ENCODE measurements around the gene NUMBL. TPM values are rescaled to one million over a fixed set of nuclear protein-coding genes. Genes with fewer than 3 reads are reported as not detected.
A peak's percentile ranks its signal among the peaks of the same experiment; 100 is the strongest.
"Not testable (repeated sequence)": the region's sequence is repeated elsewhere in the genome, so short reads cannot be mapped to it uniquely, and the experiment has no call there.

The NUMBL gene
- total RNA-seq, 2 experiments from 2014 or later: 6.2 to 9.2 TPM

DNA sequence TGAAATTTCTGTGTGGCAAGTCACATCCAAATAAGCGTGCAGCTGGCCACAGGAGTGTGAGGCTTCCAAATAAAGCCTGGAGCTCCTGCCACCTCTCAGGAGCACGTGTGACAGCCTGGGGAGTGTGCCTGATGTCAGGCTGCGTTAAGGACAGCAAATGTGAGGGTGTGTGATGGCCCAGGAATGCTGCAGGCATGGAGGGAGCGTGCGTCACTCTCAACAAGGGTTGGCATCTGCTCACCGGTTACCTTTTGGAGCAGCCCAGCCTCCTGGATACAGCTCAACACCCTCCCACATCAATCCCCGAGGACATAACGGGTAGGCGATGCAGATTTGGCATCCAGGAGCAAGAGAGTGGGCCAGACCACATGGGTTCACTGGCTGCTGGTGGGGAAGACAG lies 19.0 kb downstream of the NUMBL start:
- peaks cover 4% of the 10 kb centered on the region for H3K9me3 Mint-ChIP-seq
- DNase-seq: no peak
- no peak overlapping the region for H3K27ac Mint-ChIP-seq
- H3K4me3 Mint-ChIP-seq: no peak overlapping the region
- H3K27me3 Mint-ChIP-seq (ENCODE audit: low read depth): no peaks in the 10 kb centered on the region
- peaks cover 28% of the 10 kb centered on the region for H3K36me3 Mint-ChIP-seq (ENCODE audit: low read depth)
- H3K4me1 Mint-ChIP-seq (ENCODE audit: low read depth): peaks cover 5% of the 10 kb centered on the region
- CTCF ChIA-PET: interaction anchor here (0.5 kb wide), 1 partner anchor 458 kb away, joined by 3 read pairs; no protein-coding TSS in a partner anchor
- intact Hi-C loops (cut with micrococcal nuclease): no loop called here

DNA sequence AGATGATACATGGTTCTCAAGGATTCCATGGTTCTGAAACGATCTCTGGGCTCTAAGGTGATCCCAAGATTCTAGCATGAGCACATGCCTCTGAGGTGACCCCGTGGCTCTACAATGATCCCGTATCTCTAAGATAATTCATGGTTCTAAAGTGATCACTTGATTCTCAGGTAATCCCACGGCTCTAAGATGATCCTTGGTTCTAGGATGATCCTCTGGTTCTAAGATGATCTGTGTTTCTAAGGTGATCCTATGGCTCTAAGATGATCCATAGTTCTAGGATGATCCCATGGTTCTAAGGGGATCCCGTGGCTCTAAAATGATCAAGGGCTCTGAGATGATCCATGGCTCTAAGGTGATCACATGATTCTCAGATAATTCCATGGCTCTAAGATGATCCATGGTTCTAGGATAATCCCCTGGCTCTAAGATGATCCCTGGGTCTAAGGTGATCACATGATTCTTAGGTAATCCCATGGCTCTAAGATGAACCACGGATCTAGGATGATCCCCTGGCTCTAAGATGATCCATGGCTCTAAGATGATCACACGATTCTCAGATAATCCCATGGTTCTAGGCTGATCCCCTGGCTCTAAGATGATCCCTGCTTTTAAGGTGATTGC lies 21.3 kb downstream of the NUMBL start:
- Mint-ChIP-seq H3K4me3 (no peak overlapping the region), H3K27me3 (ENCODE audit: low read depth) (no peaks in the 10 kb centered on the region), H3K36me3 (ENCODE audit: low read depth) (peaks cover 28% of the 10 kb centered on the region), H3K9me3 (peaks cover 4% of the 10 kb centered on the region), H3K27ac (no peak overlapping the region), H3K4me1 (ENCODE audit: low read depth) (peaks cover 9% of the 10 kb centered on the region)
- CTCF ChIA-PET: no interaction called here
- intact Hi-C loops (cut with micrococcal nuclease): no loop called here
- DNase-seq: no peak

DNA sequence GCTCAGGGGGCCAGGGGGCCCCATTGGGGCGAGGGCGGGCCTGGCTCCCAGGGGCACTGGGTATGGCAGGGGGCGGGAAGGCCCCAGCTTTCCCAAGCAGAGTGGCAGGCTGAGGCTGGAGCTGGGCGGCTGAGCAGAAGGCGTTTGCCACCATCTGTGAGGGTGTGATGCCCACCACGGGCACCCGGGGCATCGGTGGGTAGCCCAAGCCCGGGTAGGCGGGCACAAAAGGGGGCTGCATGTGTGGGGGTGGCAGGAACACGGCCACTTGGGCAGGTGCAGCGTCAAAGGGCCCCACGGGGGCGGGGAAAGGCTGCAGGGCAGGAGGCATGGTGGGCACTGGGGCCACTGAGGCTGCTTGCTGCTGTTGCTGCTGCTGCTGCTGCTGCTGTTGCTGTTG lies 22.8 kb downstream of the NUMBL start:
- DNase-seq: no peak
- peaks cover 20% of the 10 kb centered on the region for H3K4me1 Mint-ChIP-seq (ENCODE audit: low read depth)
- no peak overlapping the region for H3K4me3 Mint-ChIP-seq
- H3K9me3 Mint-ChIP-seq: peaks cover 4% of the 10 kb centered on the region
- CTCF ChIA-PET: no interaction called here
- intact Hi-C loops (cut with micrococcal nuclease): no loop called here
- no peak overlapping the region for H3K27ac Mint-ChIP-seq
- peaks cover 28% of the 10 kb centered on the region for H3K36me3 Mint-ChIP-seq (ENCODE audit: low read depth)
- H3K27me3 Mint-ChIP-seq (ENCODE audit: low read depth): no peaks in the 10 kb centered on the region

DNA sequence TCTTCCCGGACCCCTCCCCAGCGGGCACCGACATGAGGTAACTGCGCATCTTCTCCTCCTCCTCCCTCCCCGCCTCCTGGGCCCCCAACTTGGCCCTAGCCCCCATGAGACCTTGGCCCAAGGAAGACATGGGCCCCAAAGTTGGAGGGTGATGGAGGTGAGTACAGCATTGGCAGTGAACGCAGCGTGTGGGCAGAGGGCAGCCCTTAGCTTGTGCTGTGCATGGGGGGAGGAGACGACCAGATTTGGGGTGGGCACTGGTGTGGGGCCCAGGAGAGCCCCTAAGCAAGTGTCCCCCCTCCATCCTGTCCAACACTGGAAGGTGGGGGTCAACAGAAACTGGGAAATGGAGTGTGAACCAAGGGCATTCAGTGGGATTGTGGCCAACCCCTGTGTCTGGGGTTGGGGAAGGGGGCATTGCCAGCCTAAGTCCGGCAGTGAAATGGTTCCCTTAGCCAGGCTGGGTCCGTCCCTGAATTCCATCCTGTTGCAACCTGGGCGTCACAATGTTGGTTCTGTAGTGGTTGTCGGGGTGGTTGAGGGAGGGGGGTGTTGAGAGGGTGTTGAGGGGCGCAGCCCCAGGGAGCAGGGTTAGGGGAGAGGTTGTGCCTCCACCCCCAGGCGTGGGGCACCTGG lies 23.5 kb downstream of the NUMBL start:
- H3K9me3 Mint-ChIP-seq: peaks cover 4% of the 10 kb centered on the region
- peaks cover 20% of the 10 kb centered on the region for H3K4me1 Mint-ChIP-seq (ENCODE audit: low read depth)
- CTCF ChIA-PET: no interaction called here
- DNase-seq: no peak
- H3K27me3 Mint-ChIP-seq (ENCODE audit: low read depth): no peaks in the 10 kb centered on the region
- H3K36me3 Mint-ChIP-seq (ENCODE audit: low read depth): peaks cover 28% of the 10 kb centered on the region
- H3K27ac Mint-ChIP-seq: no peak overlapping the region
- intact Hi-C loops (cut with micrococcal nuclease): no loop called here
- no peak overlapping the region for H3K4me3 Mint-ChIP-seq

DNA sequence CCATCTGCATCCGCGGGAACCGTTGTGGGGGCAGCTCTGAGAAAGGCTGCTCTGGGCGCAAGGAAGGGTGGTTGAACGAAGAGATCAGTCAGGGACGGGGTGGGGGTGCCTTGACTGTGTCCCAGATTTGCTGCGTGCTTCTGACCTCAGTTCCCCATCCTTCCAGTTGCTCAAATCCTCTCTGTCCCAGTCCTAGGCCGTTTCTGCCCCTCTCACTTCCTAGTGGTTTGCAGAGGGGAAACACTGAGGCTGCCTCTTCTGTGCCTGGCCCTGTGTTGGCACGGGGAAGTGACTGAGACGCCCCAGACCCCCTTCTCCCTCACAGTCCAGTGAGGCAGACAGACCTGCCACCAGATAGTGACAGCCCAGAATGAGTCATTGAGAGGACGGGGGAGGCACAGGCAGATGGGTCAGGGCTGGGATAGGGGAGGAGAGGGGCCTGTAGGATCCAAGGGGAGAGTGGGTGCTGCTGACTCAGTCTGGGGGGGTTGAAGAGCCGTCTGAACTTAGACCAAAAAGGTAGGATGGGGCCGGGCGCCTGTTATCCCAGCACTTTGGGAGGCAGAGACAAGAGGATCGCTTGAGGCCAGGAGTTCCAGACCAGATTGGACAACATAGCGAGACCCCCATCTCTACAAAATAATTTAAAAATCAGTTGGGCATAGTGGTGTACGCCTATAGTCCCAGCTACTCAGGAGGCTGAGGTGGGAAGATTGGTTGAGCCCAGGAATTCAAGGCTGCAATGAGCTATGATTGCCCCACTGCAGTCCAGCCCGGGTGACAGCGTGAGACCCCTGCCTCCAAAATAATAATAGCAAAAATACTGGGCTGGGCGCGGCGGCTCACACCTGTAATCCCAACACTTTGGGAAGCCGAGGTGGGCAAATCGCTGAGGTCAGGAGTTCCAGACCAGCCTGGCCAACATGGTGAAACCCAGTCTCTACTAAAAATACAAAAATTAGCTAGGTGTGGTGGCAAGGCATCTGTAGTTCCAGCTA lies 26.5 kb downstream of the NUMBL start:
- intact Hi-C loops (cut with micrococcal nuclease): loop anchor here (1.0 to 5.0 kb wide), 6 partner anchors 27 to 481 kb away; partner anchors contain the start of genes ACTMAP, COQ8B, ITPKC and NUMBL
- CTCF ChIA-PET: interaction anchor here (0.7 to 4.8 kb wide), 15 partner anchors 10 to 411 kb away, joined by 3 to 44 read pairs (median 4); partner anchors contain the start of genes NUMBL and RAB4B
- peak overlapping the region; percentile 78 for H3K4me3 Mint-ChIP-seq

DNA sequence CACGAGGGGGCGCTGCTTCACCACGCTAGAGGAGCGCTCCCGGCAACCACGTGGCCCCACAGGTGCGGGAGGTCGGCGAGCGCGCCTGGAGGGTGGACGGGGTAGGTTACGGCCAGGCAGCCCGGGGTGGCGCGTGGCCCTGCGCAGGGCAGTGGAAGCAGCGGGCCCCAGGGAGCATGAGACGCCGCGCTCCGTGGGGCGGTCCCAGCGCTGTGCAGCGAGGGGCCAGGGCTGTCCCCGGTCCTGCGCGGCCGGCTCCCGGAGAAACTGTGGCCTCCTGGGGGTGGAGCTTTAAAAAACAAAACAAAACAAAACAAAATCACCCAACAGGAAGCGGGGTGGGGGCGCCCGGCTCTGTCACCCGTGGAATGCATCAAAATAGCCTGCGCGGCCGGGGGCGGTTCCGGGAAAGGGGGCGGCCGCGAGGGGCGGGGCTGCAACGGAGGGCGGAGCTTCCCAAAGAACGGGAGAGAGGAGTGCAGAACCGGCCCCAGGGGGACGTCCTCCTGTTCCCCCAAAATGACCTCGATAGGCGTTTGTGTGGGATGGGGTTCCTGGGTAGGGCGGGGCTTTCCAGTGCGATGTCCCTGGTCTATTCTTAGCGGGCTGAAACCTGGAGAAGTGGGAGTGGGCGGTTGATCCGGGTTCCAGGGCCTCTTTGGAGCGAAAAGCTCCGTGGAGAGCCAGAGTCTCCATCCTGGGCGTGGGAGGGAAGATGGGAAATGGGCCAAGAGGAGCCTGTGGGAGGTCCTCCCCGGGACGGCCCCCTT lies 27.3 kb downstream of the NUMBL start:
- peak overlapping the region; percentile 78 for H3K4me3 Mint-ChIP-seq
- intact Hi-C loops (cut with micrococcal nuclease): loop anchor here (1.0 to 5.0 kb wide), 6 partner anchors 28 to 482 kb away; partner anchors contain the start of genes ACTMAP, COQ8B, ITPKC and NUMBL
- CTCF ChIA-PET: interaction anchor here (0.7 to 4.8 kb wide), 15 partner anchors 11 to 410 kb away, joined by 3 to 44 read pairs (median 4); partner anchors contain the start of genes NUMBL and RAB4B
- H3K27ac Mint-ChIP-seq: peak overlapping the region; percentile 71
- DNase-seq: peak; percentile 91
- peaks cover 8% of the 10 kb centered on the region for H3K36me3 Mint-ChIP-seq (ENCODE audit: low read depth)
- no peaks in the 10 kb centered on the region for H3K27me3 Mint-ChIP-seq (ENCODE audit: low read depth)
- H3K9me3 Mint-ChIP-seq: no peaks in the 10 kb centered on the region
- H3K4me1 Mint-ChIP-seq (ENCODE audit: low read depth): peaks cover 20% of the 10 kb centered on the region

More for the DNA sequence above, 26.5 kb downstream of the NUMBL start:
- peak; percentile 22 for DNase-seq
- H3K4me1 Mint-ChIP-seq (ENCODE audit: low read depth): peaks cover 20% of the 10 kb centered on the region
- peak overlapping the region; percentile 46 for H3K27ac Mint-ChIP-seq
- no peaks in the 10 kb centered on the region for H3K9me3 Mint-ChIP-seq
- H3K27me3 Mint-ChIP-seq (ENCODE audit: low read depth): no peaks in the 10 kb centered on the region
- H3K36me3 Mint-ChIP-seq (ENCODE audit: low read depth): peaks cover 16% of the 10 kb centered on the region

DNA sequence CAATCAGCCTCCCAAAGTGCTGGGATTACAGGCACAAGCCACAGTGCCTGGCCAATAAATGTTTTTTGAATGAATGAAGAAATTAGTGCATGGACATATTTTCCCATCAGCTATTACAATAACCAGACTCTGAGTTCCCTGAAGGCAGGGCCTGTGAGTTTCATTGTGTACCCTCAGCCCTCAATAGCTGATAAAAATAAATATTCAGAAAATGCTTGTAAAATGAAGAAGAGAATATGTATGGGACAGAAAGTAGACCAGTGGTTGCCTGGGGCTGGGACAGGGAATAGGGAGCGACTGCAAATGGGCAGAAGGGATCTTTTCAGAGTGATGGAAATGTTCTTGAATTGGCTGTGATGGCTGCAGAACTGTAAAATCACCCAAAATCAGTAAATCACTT lies 28.8 kb downstream of the NUMBL start:
- Mint-ChIP-seq H3K4me3 (peak overlapping the region; percentile 12), H3K9me3 (no peaks in the 10 kb centered on the region), H3K27me3 (ENCODE audit: low read depth) (no peaks in the 10 kb centered on the region), H3K36me3 (ENCODE audit: low read depth) (peaks cover under 1% of the 10 kb centered on the region), H3K4me1 (ENCODE audit: low read depth) (peaks cover 18% of the 10 kb centered on the region), H3K27ac (no peak overlapping the region)
- DNase-seq: no peak
- CTCF ChIA-PET: interaction anchor here (0.6 to 4.8 kb wide), 4 partner anchors 145 to 454 kb away, joined by 3 to 44 read pairs (median 16); no protein-coding TSS in a partner anchor
- intact Hi-C loops (cut with micrococcal nuclease): loop anchor here (2.0 to 5.0 kb wide), 5 partner anchors 29 to 483 kb away; partner anchors contain the start of genes ACTMAP, COQ8B, ITPKC and NUMBL

DNA sequence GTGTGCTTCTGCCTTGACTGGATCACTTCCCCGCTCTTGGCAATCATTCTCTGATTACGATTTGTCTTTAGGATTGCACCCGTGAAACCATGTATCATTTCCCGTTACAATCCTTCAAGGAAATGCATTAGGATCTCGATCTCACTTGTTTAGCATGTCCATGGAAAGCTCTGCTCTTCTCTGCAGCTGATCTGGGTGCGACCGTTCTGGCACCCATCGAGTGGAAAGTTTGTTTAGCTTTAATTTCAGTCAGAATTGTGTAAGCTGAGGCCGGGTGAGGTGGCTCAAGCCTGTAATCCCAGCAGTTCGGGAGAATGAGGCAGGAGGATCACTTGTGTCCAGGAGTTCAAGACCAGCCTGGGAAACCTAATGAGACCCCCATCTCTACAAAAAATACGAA lies 30.9 kb downstream of the NUMBL start:
- no peak overlapping the region for H3K4me3 Mint-ChIP-seq
- no peaks in the 10 kb centered on the region for H3K9me3 Mint-ChIP-seq
- DNase-seq: no peak
- CTCF ChIA-PET: interaction anchor here (0.5 to 1.1 kb wide), 3 partner anchors 25 to 355 kb away, joined by 3 to 7 read pairs (median 3); no protein-coding TSS in a partner anchor
- no peak overlapping the region for H3K27ac Mint-ChIP-seq
- no peaks in the 10 kb centered on the region for H3K27me3 Mint-ChIP-seq (ENCODE audit: low read depth)
- intact Hi-C loops (cut with micrococcal nuclease): no loop called here
- peaks cover 13% of the 10 kb centered on the region for H3K4me1 Mint-ChIP-seq (ENCODE audit: low read depth)
- no peaks in the 10 kb centered on the region for H3K36me3 Mint-ChIP-seq (ENCODE audit: low read depth)

DNA sequence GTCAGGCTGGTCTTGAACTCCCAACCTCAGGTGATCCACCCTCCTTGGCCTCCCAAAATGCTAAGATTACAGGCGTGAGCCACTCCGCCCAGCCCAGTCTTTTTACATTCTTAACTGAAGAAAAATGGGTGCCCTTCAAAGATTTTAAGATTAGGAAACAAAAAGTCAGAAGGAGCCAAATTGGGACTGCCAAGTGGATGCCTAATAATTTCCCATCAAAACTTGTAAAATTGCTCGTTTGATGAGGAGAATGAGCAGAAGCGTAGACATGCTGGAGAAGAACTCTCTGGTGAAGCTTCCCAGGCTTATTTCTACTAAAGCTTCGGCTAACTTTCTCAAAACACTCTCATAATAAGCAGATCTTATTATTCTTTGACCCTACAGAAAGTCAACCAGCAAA lies 31.3 kb downstream of the NUMBL start:
- H3K27me3 Mint-ChIP-seq (ENCODE audit: low read depth): no peaks in the 10 kb centered on the region
- DNase-seq: no peak
- intact Hi-C loops (cut with micrococcal nuclease): no loop called here
- CTCF ChIA-PET: interaction anchor here (0.5 to 1.1 kb wide), 2 partner anchors 25 to 354 kb away, joined by 3 read pairs; no protein-coding TSS in a partner anchor
- peaks cover 13% of the 10 kb centered on the region for H3K4me1 Mint-ChIP-seq (ENCODE audit: low read depth)
- H3K9me3 Mint-ChIP-seq: no peaks in the 10 kb centered on the region
- no peak overlapping the region for H3K4me3 Mint-ChIP-seq
- H3K27ac Mint-ChIP-seq: no peak overlapping the region
- no peaks in the 10 kb centered on the region for H3K36me3 Mint-ChIP-seq (ENCODE audit: low read depth)

DNA sequence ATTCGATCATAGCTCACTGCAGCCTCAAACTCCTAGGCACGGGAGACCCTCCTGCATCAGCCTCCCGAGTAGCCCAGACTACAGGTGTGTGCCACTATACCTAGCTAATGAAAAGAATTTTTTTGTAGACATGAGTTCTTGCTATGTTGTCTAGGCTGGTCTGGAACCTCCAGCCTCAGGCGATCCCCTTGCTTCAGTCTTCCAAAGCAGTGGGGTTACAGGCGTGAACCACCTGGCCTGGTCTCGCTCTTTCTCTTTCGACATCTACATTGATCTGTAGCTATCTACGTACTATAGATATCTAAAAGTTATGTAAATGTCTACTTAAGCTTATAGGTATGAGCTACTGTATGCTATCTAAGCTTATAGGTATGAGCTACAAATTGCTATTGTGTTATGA lies 32.4 kb downstream of the NUMBL start:
- DNase-seq: no peak
- Mint-ChIP-seq H3K4me3 (no peak overlapping the region), H3K27ac (no peak overlapping the region), H3K4me1 (ENCODE audit: low read depth) (peaks cover 4% of the 10 kb centered on the region), H3K36me3 (ENCODE audit: low read depth) (no peaks in the 10 kb centered on the region), H3K27me3 (ENCODE audit: low read depth) (no peaks in the 10 kb centered on the region), H3K9me3 (no peaks in the 10 kb centered on the region)
- intact Hi-C loops (cut with micrococcal nuclease): no loop called here
- CTCF ChIA-PET: interaction anchor here (0.6 to 1.7 kb wide), 5 partner anchors 12 to 474 kb away, joined by 3 to 11 read pairs (median 5); no protein-coding TSS in a partner anchor

DNA sequence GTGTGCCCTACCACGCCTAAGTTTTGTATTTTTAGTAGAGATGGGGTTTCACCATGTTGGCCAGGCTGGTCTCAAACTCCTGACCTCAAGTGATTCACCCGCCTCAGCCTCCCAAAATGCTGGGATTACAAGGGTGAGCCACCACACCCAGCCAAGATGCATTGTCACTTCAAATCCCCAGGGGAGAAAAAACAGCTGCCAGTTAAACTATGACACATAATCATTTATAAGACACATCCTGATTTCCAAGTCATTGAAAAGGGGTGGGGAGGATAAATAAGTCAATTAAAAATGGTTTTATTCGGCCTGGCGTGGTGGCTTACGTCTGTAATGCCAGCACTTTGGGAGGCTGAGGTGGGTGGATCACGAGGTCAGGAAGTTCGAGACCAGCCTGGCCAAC lies 34.8 kb downstream of the NUMBL start:
- H3K27me3 Mint-ChIP-seq (ENCODE audit: low read depth); CTCF ChIA-PET; H3K27ac Mint-ChIP-seq; intact Hi-C loops (cut with micrococcal nuclease); H3K4me3 Mint-ChIP-seq; H3K4me1 Mint-ChIP-seq (ENCODE audit: low read depth); H3K9me3 Mint-ChIP-seq; DNase-seq; H3K36me3 Mint-ChIP-seq (ENCODE audit: low read depth): not testable (repeated sequence)

All from activated naive CD4-positive, alpha-beta T cell treated with anti-CD3 and anti-CD28 coated beads for 36 hours (primary cell).